Thoracic aorta (tissue), 2 donors: Measurements from ENCODE around the gene PKN1. TPM values are rescaled to one million over a fixed set of nuclear protein-coding genes. Genes with fewer than 3 reads are reported as not detected.

Experiments used
- ATAC-seq: fragments of 150-250 bp; one replicate; pipeline ENCODE4 v1.8.0; 2017; ENCODE audit warnings: low read depth; ENCODE audit not compliant: insufficient number of reproducible peaks, low FRiP score
- DNase-seq: peaks from one replicate; pipeline ENCODE4 v3.0.0-alpha.2; 2020; ENCODE audit warnings: low spot score
- H3K27ac ChIP-seq, 2 donors: fragments of 200-600 bp; sonication (generic); 1 replicate in 1 of 2; 2 replicates in 1 of 2; pipeline ENCODE4 v1.5.1; 2016; ENCODE audit warnings: mild to moderate bottlenecking in 2 of 2, moderate library complexity in 2 of 2
- H3K27me3 ChIP-seq: fragments of 200-600 bp; sonication (generic); replicated peaks from 2 replicates; pipeline ENCODE4 v1.6.0; 2016; ENCODE audit warnings: mild to moderate bottlenecking; ENCODE audit not compliant: insufficient read depth
- H3K36me3 ChIP-seq: fragments of 200-600 bp; sonication (generic); one replicate; pipeline ENCODE4 v1.5.1; 2016
- H3K4me1 ChIP-seq, 2 donors: fragments of 200-600 bp; sonication (generic); 1 replicate in 1 of 2; 2 replicates in 1 of 2; pipeline versions ENCODE4 v1.5.1 to v1.6.0; 2016; ENCODE audit warnings: low read depth in 2 of 2, mild to moderate bottlenecking in 1 of 2; ENCODE audit not compliant: control insufficient read depth in 1 of 2
- H3K4me3 ChIP-seq: fragments of 200-600 bp; sonication (generic); 2 replicates; pipeline ENCODE4 v1.5.1; 2016; ENCODE audit warnings: mild to moderate bottlenecking
- H3K9me3 ChIP-seq: fragments of 200-600 bp; sonication (generic); 2 replicates; pipeline ENCODE4 v1.5.1; 2016
- total RNA-seq, 2 donors: library from RNA; depleted of rRNA; stranded (reverse); fragments of >200 nt; gene quantifications; one replicate each; pipeline versions ENCODE4 v1.1.0 to v1.2.3, GENCODE V29; 2016
- TF ChIP-seq, protein P1 (sequence below): fragments of 200-600 bp; sonication (generic); IDR thresholded peaks from one replicate; pipeline ENCODE4 v1.5.1; 2019; ENCODE audit warnings: antibody characterized with exemption

Gene PKN1
- total RNA-seq, 2 donors from 2014 or later = 93.8 to 139 TPM

DNA sequence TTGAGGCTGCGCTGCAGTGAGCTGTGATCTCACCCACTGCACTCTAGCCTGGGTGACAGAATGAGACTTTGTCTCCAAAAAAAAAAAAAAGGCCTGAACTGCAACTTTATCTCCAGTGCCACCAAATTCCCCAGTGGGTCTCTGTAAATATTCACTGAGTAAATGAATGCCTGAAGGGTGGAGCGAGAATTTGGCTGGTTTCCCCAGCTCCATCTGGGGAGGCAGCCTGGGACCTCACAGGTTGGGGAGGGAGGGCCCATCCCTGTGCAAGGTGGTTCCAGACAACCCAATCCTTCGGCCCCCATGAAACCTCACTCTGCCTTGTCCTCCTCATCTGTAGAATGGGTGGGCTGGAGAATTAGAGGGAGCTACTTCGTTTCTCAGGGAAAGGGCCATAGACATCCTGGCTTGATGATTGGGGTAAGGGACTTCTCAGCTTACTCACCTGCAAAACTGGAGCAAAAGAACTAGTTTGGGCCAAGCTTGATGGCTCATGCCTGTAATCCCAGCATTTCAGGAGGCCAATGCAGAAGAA is 4.2 kb upstream of the PKN1 start:
- Histone ChIP-seq H3K36me3 (no peaks in the 10 kb centered on the region), H3K4me1 (peaks cover 2 to 15% of the 10 kb centered on the region in 2 donors), H3K27me3 (no peaks in the 10 kb centered on the region), H3K9me3 (no peaks in the 10 kb centered on the region), H3K4me3 (no peak overlapping the region), H3K27ac (no peak overlapping the region)
- no peak for ATAC-seq
- no peak for DNase-seq
- TF ChIP-seq, protein P1, sequence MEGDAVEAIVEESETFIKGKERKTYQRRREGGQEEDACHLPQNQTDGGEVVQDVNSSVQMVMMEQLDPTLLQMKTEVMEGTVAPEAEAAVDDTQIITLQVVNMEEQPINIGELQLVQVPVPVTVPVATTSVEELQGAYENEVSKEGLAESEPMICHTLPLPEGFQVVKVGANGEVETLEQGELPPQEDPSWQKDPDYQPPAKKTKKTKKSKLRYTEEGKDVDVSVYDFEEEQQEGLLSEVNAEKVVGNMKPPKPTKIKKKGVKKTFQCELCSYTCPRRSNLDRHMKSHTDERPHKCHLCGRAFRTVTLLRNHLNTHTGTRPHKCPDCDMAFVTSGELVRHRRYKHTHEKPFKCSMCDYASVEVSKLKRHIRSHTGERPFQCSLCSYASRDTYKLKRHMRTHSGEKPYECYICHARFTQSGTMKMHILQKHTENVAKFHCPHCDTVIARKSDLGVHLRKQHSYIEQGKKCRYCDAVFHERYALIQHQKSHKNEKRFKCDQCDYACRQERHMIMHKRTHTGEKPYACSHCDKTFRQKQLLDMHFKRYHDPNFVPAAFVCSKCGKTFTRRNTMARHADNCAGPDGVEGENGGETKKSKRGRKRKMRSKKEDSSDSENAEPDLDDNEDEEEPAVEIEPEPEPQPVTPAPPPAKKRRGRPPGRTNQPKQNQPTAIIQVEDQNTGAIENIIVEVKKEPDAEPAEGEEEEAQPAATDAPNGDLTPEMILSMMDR = no peak

DNA sequence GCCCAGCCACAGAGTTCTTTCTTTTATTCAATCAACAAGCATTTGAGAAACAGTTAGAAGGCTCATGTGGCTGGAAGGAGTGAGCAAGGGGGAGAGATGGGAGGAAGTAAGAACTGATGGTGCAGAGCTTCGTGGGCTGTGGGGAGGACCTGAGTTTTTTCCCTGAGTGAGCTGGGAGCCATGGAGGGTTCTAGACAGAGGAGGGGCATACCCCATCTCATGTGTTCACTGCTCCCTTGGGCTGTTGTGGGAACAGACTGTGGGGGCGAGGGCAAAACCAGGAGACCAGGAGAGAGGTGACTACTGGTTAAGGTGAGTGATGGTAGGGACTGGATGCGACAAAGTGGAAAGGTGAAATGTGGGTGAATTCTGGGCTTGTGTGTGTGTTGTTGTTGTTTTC is 2.4 kb upstream of the PKN1 start:
- H3K9me3 ChIP-seq = no peaks in the 10 kb centered on the region
- TF ChIP-seq, protein P1 = no peak
- no peak for ATAC-seq

DNA sequence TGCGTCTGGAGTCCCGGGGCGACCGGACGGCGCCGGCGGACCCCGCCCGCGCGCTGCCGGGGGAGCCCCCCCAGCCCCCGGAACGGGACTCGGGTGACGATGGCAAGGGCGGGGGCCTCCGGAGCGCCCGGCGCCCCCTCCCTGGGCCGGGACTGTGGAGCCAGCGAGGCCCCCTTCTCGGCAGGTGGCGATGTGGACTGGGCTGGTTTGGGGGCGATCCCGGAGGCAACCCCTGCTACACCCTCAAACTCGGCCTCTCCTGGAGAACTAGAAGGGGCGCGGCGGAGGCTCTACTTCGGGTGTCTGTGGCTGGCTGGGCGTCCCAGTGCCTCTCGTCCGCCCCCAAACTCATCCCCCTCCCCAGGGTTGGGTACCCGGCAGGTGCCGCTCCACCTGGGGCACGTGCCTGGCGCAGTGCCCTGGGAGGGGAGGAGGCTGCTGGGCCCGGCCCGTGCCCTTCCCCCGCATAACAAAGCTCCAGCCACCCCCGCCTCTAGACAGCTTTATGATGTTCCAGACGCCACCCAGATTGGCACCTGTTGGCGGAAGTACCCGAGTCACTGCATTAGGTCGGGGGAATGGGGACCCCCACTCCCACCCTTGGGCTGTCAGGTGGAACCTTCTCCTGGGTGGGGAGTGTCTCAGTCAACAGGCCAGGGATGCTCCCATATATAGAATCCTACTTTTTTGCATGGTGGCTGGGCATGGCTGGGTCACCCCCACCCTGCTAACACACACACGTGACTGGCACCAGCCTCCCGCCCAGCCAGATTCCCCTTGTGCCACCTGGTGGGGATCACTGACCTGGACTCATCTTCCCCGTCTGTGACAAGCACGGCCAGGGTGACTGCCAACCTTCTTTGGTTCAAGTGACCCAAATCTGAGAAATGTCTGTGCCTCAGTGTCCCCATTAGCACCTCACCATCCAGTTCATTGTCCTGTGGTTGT is 722 bp downstream of the PKN1 start:
- DNase-seq (no peak), ATAC-seq (no peak)
- H3K9me3 ChIP-seq = no peaks in the 10 kb centered on the region
- no peaks in the 10 kb centered on the region for H3K27me3 ChIP-seq
- TF ChIP-seq, protein P1 = no peak
- peak overlapping the region; percentile 95 for H3K4me3 ChIP-seq
- H3K27ac ChIP-seq = peak overlapping the region; percentile 70 to 82
- H3K4me1 ChIP-seq = peaks cover 12 to 33% of the 10 kb centered on the region in 2 donors
- no peaks in the 10 kb centered on the region for H3K36me3 ChIP-seq

More for the DNA sequence above, 2.4 kb upstream of the PKN1 start:
- DNase-seq = no peak
- Histone ChIP-seq H3K4me3 (no peak overlapping the region), H3K27me3 (no peaks in the 10 kb centered on the region), H3K36me3 (no peaks in the 10 kb centered on the region), H3K27ac (no peak overlapping the region), H3K4me1 (peaks cover 12 to 33% of the 10 kb centered on the region in 2 donors)

DNA sequence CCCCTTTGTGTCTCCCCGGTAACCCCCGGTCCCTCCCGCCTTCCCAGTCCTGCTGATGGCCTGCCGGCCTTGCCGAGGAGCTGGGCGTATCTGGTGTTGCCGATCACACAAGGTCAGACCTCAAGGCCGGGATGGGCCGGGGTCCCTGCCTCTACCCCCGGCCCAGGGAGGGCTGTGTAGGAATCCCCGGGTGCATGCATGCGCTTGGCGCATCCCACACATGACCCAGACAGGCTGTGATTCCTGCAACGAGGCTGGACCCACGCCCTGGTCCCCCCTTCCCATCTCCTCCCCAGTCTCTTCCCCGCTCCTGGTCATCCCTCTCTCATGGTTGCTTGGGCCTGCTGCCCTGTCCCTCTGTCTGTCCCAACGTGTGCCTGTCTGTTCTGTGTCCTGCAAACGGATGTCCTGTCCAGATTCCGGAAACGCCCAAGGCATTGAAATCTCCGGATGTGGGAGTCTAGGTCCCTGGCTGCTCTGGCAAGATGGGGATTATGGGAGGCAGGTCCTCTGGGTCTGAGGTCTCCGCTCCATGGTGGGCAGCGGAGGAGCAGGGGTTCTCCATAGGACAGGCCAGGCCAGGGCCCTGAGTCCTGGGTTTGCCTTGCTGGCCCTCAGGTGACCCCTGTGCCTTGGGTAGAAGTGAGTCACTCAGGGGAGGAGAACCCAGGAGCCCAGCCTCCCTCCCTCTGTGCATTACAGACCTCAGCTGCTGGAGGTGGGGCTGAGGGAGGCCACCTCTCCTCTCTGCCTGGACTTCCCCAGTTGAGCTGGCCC is 1.6 kb downstream of the PKN1 start:
- DNase-seq (peak; percentile 36), ATAC-seq (peak; percentile 57)
- Histone ChIP-seq H3K27me3 (no peaks in the 10 kb centered on the region), H3K4me3 (peak overlapping the region; percentile 95), H3K4me1 (peaks cover 12 to 36% of the 10 kb centered on the region in 2 donors), H3K36me3 (no peaks in the 10 kb centered on the region), H3K27ac (peak overlapping the region; percentile 70 to 82), H3K9me3 (no peaks in the 10 kb centered on the region)
- TF ChIP-seq, protein P1 = no peak
